LNCAP (cell line): ENCODE measurements around the gene DIO3.

Experiments used
- CTCF ChIP-seq: fragments of 450-650 bp; IDR thresholded peaks from 2 replicates; pipeline ENCODE4 v1.5.1; 2017; ENCODE audit warnings: mild to moderate bottlenecking

DIO3 gene

GRCh38 chr14:101604935-101605780, 43.9 kb downstream of the DIO3 start:
- TF ChIP-seq CTCF, result no peak

GRCh38 chr14:101605836-101606235, 44.5 kb downstream of the DIO3 start:
- no peak for TF ChIP-seq CTCF
